Stimulated activated CD4-positive, alpha-beta T cell treated with anti-CD3 and anti-CD28 coated beads, Interleukin-15, amount 100 ng/mL, for 24 hours (primary cell): Measurements from ENCODE around the gene PHKA2.

Source experiments
- DNase-seq: peaks from one replicate; pipeline ENCODE4 v3.0.0-alpha.2; 2020

Gene PHKA2

DNA sequence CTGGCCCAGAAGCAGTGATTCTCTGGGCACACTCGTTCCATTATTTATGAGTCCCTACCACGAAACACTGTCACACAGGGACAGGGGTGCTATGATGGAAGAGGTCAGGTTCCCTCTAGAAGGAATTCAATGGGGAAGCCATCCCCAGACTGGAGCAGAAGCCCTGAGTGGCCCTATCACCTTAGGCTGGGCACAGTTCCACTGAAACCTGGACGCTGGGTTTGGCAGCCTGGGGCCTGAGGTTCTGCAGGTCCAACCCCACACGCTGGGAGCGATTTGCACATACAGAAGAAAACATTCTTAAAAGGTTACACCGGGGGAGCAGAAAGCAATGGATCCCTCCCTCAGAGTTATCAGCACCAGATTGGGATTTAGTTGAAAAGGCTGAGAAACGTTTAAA is 63.3 kb downstream of the PHKA2 start:
- DNase-seq = no peak

- DNase-seq = no peak
Observed at GRCh38 chrX:18920079-18920478, 63.8 kb downstream of the PHKA2 start.

DNA sequence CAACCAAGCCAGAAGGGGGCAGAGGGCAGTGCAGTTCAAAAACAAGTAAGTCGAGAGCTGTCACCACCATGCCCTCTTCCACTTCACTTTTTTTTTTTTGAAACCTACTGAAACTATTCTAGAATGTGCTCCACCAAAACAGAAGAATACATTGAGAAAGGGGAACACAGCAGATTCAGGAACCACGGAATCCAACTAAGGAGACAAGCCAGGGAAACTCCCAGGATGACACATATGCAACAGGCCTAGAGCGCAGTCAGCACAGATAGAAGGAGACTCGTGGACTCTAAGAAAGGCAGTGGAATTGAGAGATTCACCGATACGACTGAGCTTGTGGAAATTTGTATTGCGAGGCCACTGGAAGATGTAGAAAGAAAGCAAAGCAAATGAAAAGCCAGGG is 66.1 kb downstream of the PHKA2 start:
- no peak for DNase-seq

DNA sequence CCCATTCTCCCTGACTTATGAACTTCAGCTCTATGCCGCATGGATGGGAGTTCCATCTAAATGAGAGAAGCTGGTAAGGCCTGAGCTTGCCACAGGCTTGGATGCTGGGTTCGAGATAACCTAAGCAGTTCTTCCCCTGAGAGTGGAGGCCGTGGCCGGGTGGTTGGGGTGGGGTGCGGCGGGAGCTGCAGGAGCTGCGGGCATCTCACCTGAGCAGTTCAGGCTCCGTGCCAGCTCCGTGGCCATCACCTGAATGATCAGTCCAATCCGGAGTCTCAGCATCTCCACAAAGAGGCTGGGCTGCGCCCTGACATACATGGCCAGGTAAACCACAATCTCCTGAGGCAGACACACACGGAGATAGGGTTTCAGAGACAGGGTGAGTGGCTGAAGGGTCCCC is 77.6 kb downstream of the PHKA2 start:
- no peak for DNase-seq

GRCh38 chrX:18900401-18900976 is 83.4 kb downstream of the PHKA2 start:
- DNase-seq = no peak

DNA sequence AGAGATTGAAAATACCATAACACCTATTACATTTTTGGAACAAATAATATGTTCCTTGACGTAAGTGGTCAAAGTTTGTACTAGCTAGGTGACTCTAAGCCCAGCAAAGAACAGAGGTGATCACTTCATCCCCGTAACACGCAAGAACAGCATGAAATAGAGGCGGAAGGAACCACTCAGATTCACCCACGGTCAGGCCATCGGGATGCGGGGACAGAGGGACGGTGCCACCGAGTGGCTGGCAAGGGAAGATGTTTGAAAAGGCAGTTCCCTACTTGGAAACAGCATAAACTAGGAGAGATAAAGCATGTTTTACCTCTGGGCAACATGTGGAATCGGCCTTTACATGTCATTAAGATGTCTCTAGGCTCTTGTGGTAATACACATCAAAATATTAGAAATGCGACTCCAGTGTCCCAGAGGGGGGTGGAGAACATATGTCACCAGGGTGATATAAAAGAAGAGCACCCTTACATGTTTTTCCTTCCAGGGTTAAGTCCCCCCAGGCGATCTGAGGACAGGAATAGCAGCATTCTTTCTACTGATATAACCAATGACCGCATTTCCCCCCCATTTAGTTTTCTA is 84.0 kb downstream of the PHKA2 start:
- DNase-seq = no peak

GRCh38 chrX:18898492-18898891 is 85.4 kb downstream of the PHKA2 start:
- DNase-seq = no peak

DNA sequence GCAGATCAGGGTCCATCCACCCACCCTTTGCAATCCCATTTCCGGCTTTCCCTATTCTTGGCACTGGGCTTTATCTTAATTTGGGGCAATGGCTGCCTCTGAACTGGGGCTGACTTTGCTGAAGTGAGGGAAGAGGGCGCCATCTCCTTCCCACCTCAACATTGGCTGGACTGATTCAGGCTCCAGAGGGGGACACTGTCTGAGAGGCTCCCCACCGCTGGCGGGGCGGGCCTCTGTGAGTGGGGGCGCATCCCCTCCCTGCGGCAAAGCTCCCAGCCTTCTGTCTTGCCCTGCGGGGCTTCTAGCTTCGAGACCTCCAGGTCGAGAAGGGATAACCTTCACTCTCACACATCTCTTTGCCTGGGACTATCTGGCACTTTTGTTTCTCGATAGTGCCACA is 85.8 kb downstream of the PHKA2 start:
- DNase-seq = no peak

GRCh38 chrX:18897611-18898010 is 86.3 kb downstream of the PHKA2 start:
- no peak for DNase-seq

GRCh38 chrX:18896680-18897544 is 87.0 kb downstream of the PHKA2 start:
- no peak for DNase-seq

GRCh38 chrX:18895189-18895951 is 88.5 kb downstream of the PHKA2 start:
- no peak for DNase-seq

GRCh38 chrX:18894156-18894555 is 89.8 kb downstream of the PHKA2 start:
- DNase-seq = no peak

DNA sequence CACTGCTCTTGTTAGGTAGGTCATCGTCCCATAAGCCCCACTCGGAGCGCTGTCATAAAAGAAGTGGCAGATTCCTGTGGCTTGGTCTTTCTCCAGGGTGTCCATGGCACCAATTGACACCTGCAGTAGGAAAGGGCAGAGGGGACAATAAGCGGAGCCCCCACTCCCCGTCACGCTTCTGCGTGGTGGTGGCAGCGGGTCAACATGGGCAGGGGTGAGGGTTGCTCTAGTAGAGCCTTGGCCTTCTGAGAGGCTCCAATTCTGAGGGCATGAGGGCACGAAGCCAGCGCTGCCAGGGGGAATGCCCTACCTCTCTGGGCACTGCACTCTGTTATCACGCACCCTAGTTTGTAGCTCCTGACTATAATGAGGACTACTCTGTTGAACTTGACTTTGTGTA is 90.4 kb downstream of the PHKA2 start:
- no peak for DNase-seq

GRCh38 chrX:18892899-18893298 is 91.0 kb downstream of the PHKA2 start:
- no peak for DNase-seq

- DNase-seq = no peak
Observed at GRCh38 chrX:18891548-18891945, 92.4 kb downstream of the PHKA2 start.

DNA sequence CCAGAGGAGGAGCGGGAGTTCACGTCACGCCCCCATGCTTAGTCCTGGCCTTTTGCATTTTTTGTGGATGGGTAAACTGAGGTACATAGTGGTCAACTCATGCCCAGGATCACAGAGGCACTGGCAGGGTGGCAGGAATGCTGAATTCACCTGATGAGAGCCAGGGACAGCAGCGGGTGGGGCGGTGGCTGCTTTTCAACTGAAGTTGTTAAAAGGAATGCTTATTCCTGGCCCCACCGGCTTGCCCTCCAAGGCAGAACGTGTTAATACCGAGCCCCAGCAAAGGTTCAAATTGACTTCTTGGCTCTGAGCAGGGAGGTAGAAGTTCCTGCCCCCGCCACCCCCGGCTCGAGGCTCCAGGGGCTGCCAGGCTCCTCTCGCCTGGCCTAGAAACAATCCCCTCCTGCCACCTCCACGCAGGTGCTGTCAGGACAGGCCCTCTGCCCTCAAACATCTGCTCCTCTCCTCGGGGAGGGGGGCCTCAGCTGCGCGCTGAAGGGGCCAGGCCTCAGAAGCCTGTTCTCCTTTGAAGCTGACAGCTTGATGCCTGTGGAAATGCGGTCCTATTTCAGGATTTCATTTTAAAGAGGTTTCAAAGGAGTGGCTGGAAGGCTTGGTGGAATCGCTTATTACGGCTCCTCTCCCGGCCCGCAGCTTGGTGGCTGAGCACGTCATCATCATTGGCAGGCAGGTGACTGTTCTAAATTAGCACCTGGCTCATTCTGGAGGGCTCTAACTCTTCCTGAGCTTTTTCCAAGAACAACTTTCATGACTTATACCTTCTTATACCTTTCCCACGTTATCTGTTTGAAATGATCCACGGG is 93.0 kb downstream of the PHKA2 start:
- DNase-seq = no peak

DNA sequence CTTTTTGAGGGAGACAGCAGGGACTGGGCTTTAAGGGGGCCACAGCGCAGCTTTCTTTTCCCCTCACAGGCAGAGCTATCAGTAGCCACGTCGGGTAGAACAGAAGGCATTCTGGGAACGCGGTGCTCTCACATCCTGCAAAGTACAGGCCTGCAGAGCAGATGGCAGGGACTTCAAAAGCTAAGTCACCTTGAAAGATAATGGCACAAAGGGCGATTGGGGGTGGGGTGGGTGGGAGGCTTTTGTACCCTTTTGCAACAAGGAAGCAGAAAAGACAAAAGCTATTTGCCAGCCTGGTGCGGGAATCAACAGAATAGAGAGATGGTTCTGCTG is 93.9 kb downstream of the PHKA2 start:
- no peak for DNase-seq

DNA sequence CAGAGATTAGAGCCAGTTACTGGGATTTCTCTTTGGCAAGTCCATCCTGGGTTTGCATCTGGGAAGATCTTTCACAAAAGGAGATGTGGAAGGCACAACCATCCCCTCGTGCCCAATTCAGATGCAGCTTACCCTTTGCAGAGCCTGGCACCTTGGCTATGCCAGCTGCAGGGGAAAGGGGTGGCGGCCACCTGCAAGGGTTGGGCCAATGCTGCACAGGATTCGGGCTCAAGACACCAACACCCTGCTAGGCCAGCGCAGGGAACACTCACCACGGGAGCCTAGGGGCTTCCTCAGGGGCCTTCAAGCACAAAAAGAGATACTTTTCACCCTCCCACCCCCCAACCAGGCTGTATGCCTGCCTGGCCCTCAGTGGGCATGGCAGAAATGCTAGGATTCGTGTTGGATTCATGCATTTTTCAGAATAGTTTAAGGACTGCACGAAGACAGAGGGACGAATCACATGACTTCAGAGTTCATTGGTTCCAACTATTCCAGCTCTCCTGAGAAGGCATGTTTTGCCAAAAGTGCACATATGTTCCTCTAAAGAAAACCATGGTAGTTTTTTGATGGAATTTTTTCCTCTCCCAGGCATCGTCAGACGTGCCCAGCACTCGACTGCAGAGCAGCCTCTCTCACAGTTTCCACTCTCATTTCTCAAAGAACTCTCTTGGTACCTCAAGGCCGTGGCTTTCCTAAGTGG is 94.4 kb downstream of the PHKA2 start:
- no peak for DNase-seq

GRCh38 chrX:18888281-18888680 is 95.6 kb downstream of the PHKA2 start:
- no peak for DNase-seq

GRCh38 chrX:18887825-18888212 is 96.1 kb downstream of the PHKA2 start:
- no peak for DNase-seq

- DNase-seq = no peak
Observed at GRCh38 chrX:18887177-18887824, 96.6 kb downstream of the PHKA2 start.
